GM19035 (cell line): ENCODE data around the gene CSNK2A2.

Experiments used
- ATAC-seq: cut with Tn5 transposase; IDR thresholded peaks from one replicate; pipeline ENCODE4 v1.9.1; 2021; ENCODE audit not compliant: unreplicated experiment

The CSNK2A2 gene

DNA sequence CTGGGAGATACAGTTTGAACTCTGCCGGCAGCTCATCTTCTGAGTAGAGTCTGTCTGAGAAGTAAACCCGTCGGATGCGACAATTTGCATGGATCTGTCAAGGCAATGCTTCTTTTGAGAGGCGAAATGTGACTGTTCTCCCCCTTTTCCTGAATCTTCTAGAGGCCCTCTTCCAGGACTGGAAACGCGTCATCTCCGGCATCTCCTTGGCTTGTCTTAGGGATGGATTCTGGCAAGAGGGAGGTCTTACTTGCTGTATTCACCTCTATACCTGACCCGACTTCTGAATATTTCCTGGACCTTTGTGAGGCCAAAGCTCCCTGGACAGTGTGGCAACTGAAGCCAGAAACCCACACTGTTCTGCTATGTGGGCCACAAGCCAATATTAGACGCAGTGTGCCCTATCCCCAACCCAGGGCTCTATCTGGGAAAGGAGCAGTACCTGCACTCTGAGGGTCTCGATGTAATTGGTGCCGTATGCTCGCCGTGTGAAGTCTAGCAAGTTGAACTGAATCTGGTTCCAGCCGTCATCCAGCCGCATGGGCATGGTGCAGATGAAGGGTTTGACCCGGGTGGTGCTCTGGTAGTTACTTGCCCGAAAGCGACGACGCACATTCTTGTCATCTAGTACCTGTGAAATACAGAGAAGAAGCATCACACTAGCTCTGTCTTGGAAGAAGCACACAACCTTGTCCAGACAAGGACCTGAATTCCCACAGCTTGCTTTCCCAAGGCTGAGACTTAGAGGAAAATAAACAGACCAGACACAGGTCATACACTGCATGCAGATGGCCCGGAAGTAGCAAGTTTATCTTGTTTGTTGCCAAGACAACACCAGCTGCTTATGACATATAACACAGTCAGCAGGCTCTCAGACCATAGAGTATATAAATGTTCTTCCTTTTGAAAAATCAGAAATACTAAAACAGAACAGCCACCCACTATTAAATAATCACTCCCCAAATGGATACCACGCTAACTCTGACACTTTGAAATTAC is 82.8 kb downstream of the CSNK2A2 start:
- no peak for ATAC-seq

DNA sequence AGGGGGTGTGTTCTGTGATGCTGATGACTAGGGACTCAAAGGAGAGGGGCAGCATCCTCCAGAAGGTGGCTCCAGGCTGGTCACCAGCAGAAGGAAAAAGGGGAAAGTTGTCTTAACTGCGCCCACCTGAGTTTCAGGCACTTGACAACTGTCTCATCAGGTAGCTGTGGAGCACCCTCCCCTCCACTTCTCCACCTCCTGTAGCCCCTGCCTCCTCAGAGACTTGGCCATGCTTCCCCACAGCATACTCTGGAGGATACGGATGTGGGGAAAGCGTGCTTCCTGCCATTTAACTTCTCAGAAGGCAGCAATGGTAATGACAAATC is 86.6 kb downstream of the CSNK2A2 start:
- ATAC-seq, result no peak

DNA sequence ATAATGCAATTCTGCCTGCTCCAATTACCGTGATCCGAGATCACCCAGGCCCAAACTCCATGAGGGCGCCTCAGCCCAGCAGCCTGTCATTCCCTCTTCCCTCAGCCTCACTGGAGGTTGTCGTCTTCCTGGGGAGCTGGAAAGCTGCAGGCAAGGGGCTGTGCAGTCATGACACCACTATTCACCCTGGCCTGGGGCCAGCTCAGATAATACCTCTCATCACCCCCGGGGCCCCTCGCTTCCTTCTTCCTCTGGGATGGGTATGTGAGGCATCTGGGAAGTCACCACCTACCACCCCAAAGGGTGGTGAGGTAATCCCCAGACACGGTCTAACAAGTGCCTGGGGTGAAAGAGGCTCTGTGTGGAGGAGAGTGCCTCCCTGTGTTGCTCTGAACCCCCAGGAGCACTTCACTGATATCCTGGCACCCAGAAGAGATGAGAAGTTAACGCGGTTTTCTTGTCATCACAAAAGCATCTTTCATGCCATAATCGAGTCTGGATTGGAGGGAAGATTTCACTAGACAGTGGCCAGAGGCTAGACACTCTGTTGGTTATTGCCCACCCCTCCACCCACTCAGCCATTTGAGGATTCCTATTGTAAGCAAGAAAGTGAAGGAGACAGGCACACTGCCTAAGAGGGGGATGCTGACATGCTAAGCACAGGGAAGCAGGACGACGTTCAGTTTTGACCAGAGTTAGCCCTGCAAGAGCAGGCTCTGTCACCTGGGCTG is 87.2 kb downstream of the CSNK2A2 start:
- ATAC-seq, result no peak

DNA sequence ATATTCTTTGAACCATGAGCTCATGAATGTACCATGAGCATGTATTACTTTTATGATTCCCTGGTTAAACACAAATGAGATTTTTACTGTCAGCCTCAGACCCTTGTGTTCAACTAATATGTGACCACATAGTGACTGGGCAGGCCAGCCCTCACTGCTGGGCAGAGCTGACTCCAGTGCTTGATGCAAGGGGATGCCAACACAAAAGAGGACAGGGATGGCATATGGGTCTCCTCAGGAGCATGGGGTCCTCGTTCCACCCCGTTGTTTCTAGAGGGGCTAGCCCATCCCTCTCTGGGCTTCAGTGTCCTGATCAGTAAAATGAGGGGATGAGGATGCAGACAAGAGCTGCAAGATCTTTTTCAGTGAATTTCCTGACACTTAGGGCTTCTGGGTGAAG is 88.0 kb downstream of the CSNK2A2 start:
- ATAC-seq, result no peak

DNA sequence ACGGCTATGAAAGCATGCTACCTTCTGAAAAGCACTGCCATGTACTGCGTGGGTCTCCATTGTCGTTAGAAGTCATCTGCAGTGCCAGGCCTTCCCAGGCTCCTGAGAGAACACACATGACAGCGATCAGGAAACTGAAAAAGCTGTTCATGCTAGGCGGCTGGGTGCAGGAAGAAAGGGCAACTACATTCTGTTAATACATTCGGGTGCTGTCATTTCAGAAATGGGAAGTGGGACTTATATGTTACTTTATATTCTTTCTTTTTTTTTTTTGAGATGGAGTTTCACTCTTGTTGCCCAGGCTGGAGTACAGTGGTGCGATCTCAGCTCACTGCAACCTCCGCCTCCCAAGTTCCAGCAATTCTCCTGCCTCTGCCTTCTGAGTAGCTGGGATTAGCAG is 88.6 kb downstream of the CSNK2A2 start:
- ATAC-seq, result no peak
